H1 (cell line): ENCODE measurements around the gene RNU6-9. TPM values are rescaled to one million over a fixed set of nuclear protein-coding genes. Genes with fewer than 3 reads are reported as not detected.

Experiments used
- CTCF ChIA-PET: fragments of 300-600 bp; sonication (Branson Sonifier 250); formaldehyde crosslinking; loops from one replicate; lab custom pipeline; 2021; ENCODE audit not compliant: partially characterized antibody; lab: Charles Lee
- POLR2A ChIA-PET: fragments of 300-600 bp; sonication (Branson Sonifier 250); formaldehyde crosslinking; loops from one replicate; lab custom pipeline; 2021; ENCODE audit warnings: inconsistent platforms; ENCODE audit not compliant: partially characterized antibody; lab: Charles Lee
- DNase-seq, 2 experiments: peaks; one replicate each; pipeline versions ENCODE4 v3.0.0 to v3.0.0-alpha.2; 2010 to 2022; ENCODE audit warnings: low spot score in 2 of 2, low read depth in 1 of 2, mixed read lengths in 1 of 2
- FAIRE-seq: peaks from 2 replicates; lab custom pipeline; 2011; peaks lifted over from hg19 to GRCh38; lab: Jason Lieb, UNC
- H2AFZ ChIP-seq: 2 replicates; pipeline ENCODE4 v1.8.1; 2012; ENCODE audit warnings: low read length, inconsistent platforms
- H2AK5ac ChIP-seq: 2 replicates; pipeline ENCODE4 v1.6.1; 2013; ENCODE audit warnings: low read depth, low read length
- H2BK120ac ChIP-seq: replicated peaks from 2 replicates; pipeline ENCODE3; 2013; ENCODE audit warnings: low read depth, low read length, inconsistent platforms
- H2BK12ac ChIP-seq: 2 replicates; pipeline ENCODE4 v1.6.1; 2013; ENCODE audit warnings: low read depth, low read length
- H2BK15ac ChIP-seq: 2 replicates; pipeline ENCODE4 v1.6.1; 2013; ENCODE audit warnings: low read length
- H2BK20ac ChIP-seq: 2 replicates; pipeline ENCODE4 v1.6.1; 2013; ENCODE audit warnings: low read length
- H2BK5ac ChIP-seq: 2 replicates; pipeline ENCODE4 v1.6.1; 2013; ENCODE audit warnings: low read depth, low read length
- H3K14ac ChIP-seq: 2 replicates; pipeline ENCODE4 v1.6.1; 2013; ENCODE audit warnings: inconsistent platforms; ENCODE audit not compliant: insufficient read length
- H3K18ac ChIP-seq: 2 replicates; pipeline ENCODE4 v1.6.1; 2013; ENCODE audit warnings: low read length; ENCODE audit errors: extremely low read depth
- H3K23ac ChIP-seq: 2 replicates; pipeline ENCODE4 v1.6.1; 2013; ENCODE audit warnings: inconsistent platforms; ENCODE audit not compliant: insufficient read length
- H3K23me2 ChIP-seq: 2 replicates; pipeline ENCODE4 v1.6.1; 2013; ENCODE audit warnings: low read depth, low read length
- H3K27ac ChIP-seq: 2 replicates; pipeline ENCODE4 v1.6.1; 2011; ENCODE audit warnings: low read depth, low read length, inconsistent platforms
- H3K27me3 ChIP-seq, 4 experiments: replicated peaks in 1 of 4; 1 replicate in 1 of 4; 2 replicates in 3 of 4; pipeline versions ENCODE4 v1.6.1 to v1.8.1; 2011 to 2013; ENCODE audit warnings: low read length in 3 of 4, mild to moderate bottlenecking in 3 of 4, inconsistent platforms in 2 of 4, mixed read lengths in 2 of 4, moderate library complexity in 1 of 4; ENCODE audit not compliant: control insufficient read depth in 3 of 4, insufficient read depth in 3 of 4; ENCODE audit errors: extremely low read depth in 1 of 4
- H3K36me3 ChIP-seq, 4 experiments: 2 replicates each; pipeline versions ENCODE4 v1.6.1 to v1.8.1; 2011 to 2013; ENCODE audit warnings: mild to moderate bottlenecking in 4 of 4, low read length in 3 of 4, moderate library complexity in 2 of 4, control low read depth in 1 of 4, inconsistent platforms in 1 of 4; ENCODE audit not compliant: insufficient read depth in 4 of 4, control insufficient read depth in 2 of 4
- H3K4ac ChIP-seq: replicated peaks from 2 replicates; pipeline ENCODE3; 2013; ENCODE audit warnings: low read length, low read depth, mixed read lengths, inconsistent platforms; ENCODE audit not compliant: insufficient read length
- H3K4me1 ChIP-seq, 4 experiments: replicated peaks in 1 of 4; 1 replicate in 1 of 4; 2 replicates in 3 of 4; pipeline versions ENCODE4 v1.6.1 to v1.8.1; 2011 to 2013; ENCODE audit warnings: low read length in 3 of 4, inconsistent platforms in 2 of 4, mixed read lengths in 1 of 4; ENCODE audit not compliant: insufficient read depth in 4 of 4, control insufficient read depth in 3 of 4
- H3K4me2 ChIP-seq, 2 experiments: 2 replicates each; pipeline versions ENCODE4 v1.6.1 to v1.8.1; 2011 to 2013; ENCODE audit warnings: low read depth in 2 of 2, low read length in 2 of 2, control low read depth in 1 of 2, inconsistent platforms in 1 of 2, mild to moderate bottlenecking in 1 of 2; ENCODE audit not compliant: insufficient read depth in 1 of 2
- H3K4me3 ChIP-seq, 4 experiments: fragments of 200-600, 300-600 bp in 1 of 4; sonication (generic), shearing (Covaris generic), sonication (Bioruptor Twin) in 1 of 4; 2 replicates each; pipeline versions ENCODE4 v1.5.1 to v1.8.1; 2011 to 2016; ENCODE audit warnings: low read length in 4 of 4, low read depth in 3 of 4, control low read depth in 2 of 4, inconsistent platforms in 2 of 4, mild to moderate bottlenecking in 2 of 4, mixed read lengths in 1 of 4, moderate library complexity in 1 of 4; ENCODE audit not compliant: insufficient read depth in 2 of 4; ENCODE audit errors: extremely low read depth in 1 of 4
- H3K56ac ChIP-seq: replicated peaks from 2 replicates; pipeline ENCODE3; 2013; ENCODE audit warnings: low read depth, mild to moderate bottlenecking, mixed read lengths, low read length, inconsistent platforms; ENCODE audit not compliant: insufficient read length
- H3K79me1 ChIP-seq: 2 replicates; pipeline ENCODE4 v1.6.1; 2013; ENCODE audit warnings: low read depth, low read length, control low read depth
- H3K79me2 ChIP-seq, 2 experiments: 2 replicates each; pipeline versions ENCODE4 v1.6.1 to v1.8.1; 2012 to 2013; ENCODE audit warnings: low read length in 2 of 2, mild to moderate bottlenecking in 2 of 2, inconsistent platforms in 1 of 2; ENCODE audit not compliant: insufficient read depth in 2 of 2, control insufficient read depth in 1 of 2
- H3K9ac ChIP-seq, 4 experiments: replicated peaks in 1 of 4; 1 replicate in 1 of 4; 2 replicates in 3 of 4; pipeline versions ENCODE4 v1.6.1 to v1.8.1; 2011 to 2013; ENCODE audit warnings: low read depth in 3 of 4, low read length in 3 of 4, control low read depth in 2 of 4, mild to moderate bottlenecking in 2 of 4, moderate library complexity in 2 of 4, inconsistent platforms in 1 of 4; ENCODE audit errors: extremely low read depth in 1 of 4
- H3K9me3 ChIP-seq, 2 experiments: 2 replicates each; pipeline versions ENCODE4 v1.6.1 to v1.8.1; 2012 to 2013; ENCODE audit warnings: mild to moderate bottlenecking in 2 of 2, moderate library complexity in 2 of 2, control low read depth in 1 of 2, inconsistent platforms in 1 of 2, low read depth in 1 of 2, low read length in 1 of 2, mixed read lengths in 1 of 2; ENCODE audit not compliant: insufficient read depth in 2 of 2
- H4K20me1 ChIP-seq, 2 experiments: replicated peaks in 1 of 2; 2 replicates each; pipeline versions ENCODE3 to v1.8.1; 2011 to 2013; ENCODE audit warnings: inconsistent platforms in 2 of 2, low read length in 2 of 2, mild to moderate bottlenecking in 1 of 2; ENCODE audit not compliant: insufficient read depth in 2 of 2, control insufficient read depth in 1 of 2
- H4K5ac ChIP-seq: 2 replicates; pipeline ENCODE4 v1.6.1; 2013; ENCODE audit warnings: low read length, low read depth, mixed read lengths, inconsistent platforms; ENCODE audit not compliant: insufficient read length
- H4K8ac ChIP-seq: 2 replicates; pipeline ENCODE4 v1.8.0; 2013; ENCODE audit warnings: mild to moderate bottlenecking, moderate library complexity, low read length, inconsistent platforms; ENCODE audit not compliant: insufficient read depth; ENCODE audit errors: extremely low read depth
- H4K91ac ChIP-seq: replicated peaks from 2 replicates; pipeline ENCODE3; 2013; ENCODE audit warnings: low read length, mixed read lengths, inconsistent platforms; ENCODE audit not compliant: insufficient read length
- ASH2L ChIP-seq: fragments of 200-600, 300-600 bp; sonication (generic); IDR thresholded peaks from one replicate; pipeline ENCODE4 v1.7.1; 2017; ENCODE audit warnings: low read length
- EGR1 ChIP-seq: IDR thresholded peaks from 2 replicates; pipeline ENCODE4 v1.6.1; 2011; ENCODE audit warnings: low read depth, low read length, borderline replicate concordance
- POLR2A ChIP-seq, 2 experiments: IDR thresholded peaks; 1 replicate in 1 of 2; 2 replicates in 1 of 2; pipeline ENCODE4 v1.6.1; 2011; ENCODE audit warnings: low read depth in 2 of 2, low read length in 2 of 2, mild to moderate bottlenecking in 2 of 2; ENCODE audit errors: control extremely low read depth in 1 of 2
- TEAD4 ChIP-seq: IDR thresholded peaks from 2 replicates; pipeline ENCODE4 v1.6.1; 2012; ENCODE audit warnings: low read depth, low read length, inconsistent platforms, mixed read lengths
- ZNF274 ChIP-seq: IDR thresholded peaks from 2 replicates; pipeline ENCODE4 v1.7.0; 2012; ENCODE audit warnings: low read length, borderline replicate concordance; ENCODE audit errors: extremely low read depth
- WGBS, 2 experiments: shearing (Covaris generic) in 1 of 2; methylation state at CpG; one replicate each; pipeline versions ENCODE4 v1.1.6 to v1.1.7; 2013 to 2015; ENCODE audit warnings: low lambda C conversion rate in 2 of 2, mixed read lengths in 2 of 2, inconsistent platforms in 1 of 2, low coverage in 1 of 2, missing lambda C conversion rate in 1 of 2; ENCODE audit not compliant: insufficient replicate concordance in 2 of 2, insufficient coverage in 1 of 2, insufficient read length in 1 of 2; ENCODE audit errors: extremely low coverage in 1 of 2, missing lambda C conversion rate in 1 of 2; 5-methylcytosine and 5-hydroxymethylcytosine counted together
- polyA plus RNA-seq, 7 experiments: library from polyadenylated mRNA; depleted of rRNA in 3 of 7; stranded (reverse) in 5 of 7; unstranded in 2 of 7; fragments of >200 nt in 5 of 7; fragments of 200-250 nt in 2 of 7; gene quantifications; 1 replicate in 5 of 7; 2 replicates in 1 of 7; 4 replicates in 1 of 7; pipeline versions ENCODE4 v1.2.1 to v1.2.3, GENCODE V29; 2011 to 2013; ENCODE audit warnings: missing spikeins in 2 of 7, mixed read lengths in 2 of 7
- total RNA-seq: library from RNA; stranded (reverse); fragmentation: NEBNext Ultra II Directional; extraction: Animal tissue kit (Norgen Biotek cat#: 25700); gene quantifications from 2 replicates; pipeline ENCODE4 v1.2.1, GENCODE V29; 2021
- TF ChIP-seq, protein P1 (sequence below): IDR thresholded peaks from 2 replicates; pipeline ENCODE4 v1.6.1; 2011; ENCODE audit warnings: low read depth, mild to moderate bottlenecking, low read length; ENCODE audit not compliant: insufficient read depth

The RNU6-9 gene
- total and polyA plus RNA-seq, 2 of the 8 experiments (the other 6 are each of a cell fraction or from before 2014, with no cell fraction given): not detected

DNA sequence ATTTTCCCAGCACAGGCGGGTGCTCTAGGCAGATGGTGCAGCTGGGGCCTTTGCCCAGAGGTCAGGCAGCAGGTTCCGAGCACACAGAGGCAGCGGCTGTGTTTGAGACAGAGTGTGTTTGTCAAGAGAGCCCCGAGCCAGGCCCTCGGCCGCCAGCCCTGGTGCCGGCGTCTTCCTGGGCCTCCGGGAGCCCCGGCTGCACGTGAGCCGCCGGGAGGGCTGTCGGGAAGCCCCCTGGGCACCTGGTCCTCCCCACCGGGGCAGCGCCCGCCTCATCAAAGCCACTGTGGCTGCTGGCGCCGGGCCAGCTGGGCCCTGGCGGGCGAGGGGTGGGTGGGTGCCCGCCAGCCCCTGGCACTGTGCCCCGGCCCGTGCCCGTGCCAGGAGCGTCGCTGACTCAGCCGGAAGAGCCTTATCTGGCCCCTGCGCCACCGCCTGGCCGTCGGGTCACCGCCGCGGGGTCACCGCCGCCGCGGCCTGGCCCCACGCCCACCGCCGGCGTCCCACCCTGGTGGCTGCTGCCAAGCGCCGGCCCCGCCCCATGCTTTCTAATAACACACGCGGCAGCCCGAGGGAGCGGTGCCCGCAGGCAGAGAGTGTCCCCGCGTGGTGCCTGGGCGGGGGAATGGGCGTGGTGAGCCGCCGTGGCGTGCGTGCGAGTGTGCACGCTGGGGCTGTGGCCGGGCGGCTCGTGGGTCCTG is 47.5 kb downstream of the RNU6-9 start:
- Histone ChIP-seq H4K91ac (no peak overlapping the region), H2BK120ac (no peak overlapping the region)
- POLR2A ChIA-PET: interaction anchor here (2.9 kb wide), 1 partner anchor 12 kb away, joined by 8 read pairs; no protein-coding TSS in a partner anchor
- TF ChIP-seq ASH2L (no peak), EGR1 (no peak), POLR2A (IDR thresholded peaks at IDR 0.05; ENCODE audit: control extremely low read depth in 1 of 2, low read depth in 2 of 2, low read length in 2 of 2) (no peak), ZNF274 (no peak), TEAD4 (no peak)
- TF ChIP-seq, protein P1, sequence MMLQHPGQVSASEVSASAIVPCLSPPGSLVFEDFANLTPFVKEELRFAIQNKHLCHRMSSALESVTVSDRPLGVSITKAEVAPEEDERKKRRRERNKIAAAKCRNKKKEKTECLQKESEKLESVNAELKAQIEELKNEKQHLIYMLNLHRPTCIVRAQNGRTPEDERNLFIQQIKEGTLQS: no peak
- TF ChIP-seq, all 59 proteins: peak for 0
- Histone ChIP-seq H2BK12ac (no peak overlapping the region), H4K5ac (no peak overlapping the region), H3K36me3 (peaks cover 3 to 9% (median 5%) of the 10 kb centered on the region in 4 experiments; a peak in 7 of 8 replicates), H3K79me1 (peaks cover 21% of the 10 kb centered on the region), H3K23me2 (no peaks in the 10 kb centered on the region), H2BK15ac (no peak overlapping the region), H4K8ac (no peak overlapping the region), H3K4me2 (no peak overlapping the region), H2AK5ac (no peak overlapping the region), H3K14ac (no peak overlapping the region), H3K56ac (no peak overlapping the region), H4K20me1 (peaks cover 7 to 40% of the 10 kb centered on the region in 2 experiments), H3K79me2 (peaks cover 5 to 59% of the 10 kb centered on the region in 2 experiments), H3K9ac (no peak overlapping the region), H3K4me1 (no peaks in the 10 kb centered on the region), H2BK5ac (no peak overlapping the region), H3K27me3 (no peaks in the 10 kb centered on the region), H3K27ac (no peak overlapping the region), H3K18ac (no peak overlapping the region), H3K9me3 (no peaks in the 10 kb centered on the region), H3K4me3 (no peak overlapping the region), H2BK20ac (no peak overlapping the region), H3K23ac (no peak overlapping the region), H2AFZ (no peak overlapping the region), H3K4ac (no peak overlapping the region)
- WGBS, 2 experiments: 95% methylated on average over 57 of the region's 64 CpGs; no CpG with 5 or more reads in 1 of the 2 experiments
- FAIRE-seq: no peak
- CTCF ChIA-PET: interaction anchor here (1.4 to 1.6 kb wide), 3 partner anchors 10 to 44 kb away, joined by 3 to 7 read pairs (median 4); partner anchors contain the start of gene WDR18
- DNase-seq: no peak
